Right atrium auricular region (tissue), 2 donors: ENCODE results near the gene MAPKAPK3. TPM values are rescaled to one million over a fixed set of nuclear protein-coding genes. Genes with fewer than 3 reads are reported as not detected.

Experiments
- DNase-seq: peaks from one replicate; pipeline ENCODE4 v3.0.0-alpha.2; 2019; ENCODE audit warnings: low spot score
- H3K27ac ChIP-seq, 2 donors: fragments of 200-600 bp; sonication (generic); 1 replicate in 1 of 2; 2 replicates in 1 of 2; pipeline ENCODE4 v1.5.1; 2016 to 2019
- H3K27me3 ChIP-seq, 2 donors: fragments of 200-600 bp; sonication (generic); one replicate each; pipeline versions ENCODE4 v1.5.1 to v1.6.0; 2017 to 2019
- H3K36me3 ChIP-seq: fragments of 200-600 bp; sonication (generic); one replicate; pipeline ENCODE4 v1.5.1; 2016
- H3K4me1 ChIP-seq, 2 donors: fragments of 200-600 bp; sonication (generic); one replicate each; pipeline versions ENCODE4 v1.5.1 to v1.6.0; 2017 to 2019
- H3K4me3 ChIP-seq, 2 donors: fragments of 200-600 bp; sonication (generic); 1 replicate in 1 of 2; 2 replicates in 1 of 2; pipeline ENCODE4 v1.5.1; 2017 to 2019; ENCODE audit warnings: mild to moderate bottlenecking in 1 of 2, moderate library complexity in 1 of 2
- H3K9me3 ChIP-seq, 2 donors: fragments of 200-600 bp; sonication (generic); one replicate each; pipeline ENCODE4 v1.5.1; 2019
- total RNA-seq, 2 donors: library from RNA; depleted of rRNA; stranded (reverse); fragments of >200 nt; gene quantifications; one replicate each; pipeline ENCODE4 v1.1.0, GENCODE V29; 2016
- TF ChIP-seq, protein P1 (sequence below), 2 donors: fragments of 200-600 bp; sonication (generic); IDR thresholded peaks; one replicate each; pipeline ENCODE4 v1.5.1; 2019; ENCODE audit warnings: antibody characterized with exemption in 2 of 2

The MAPKAPK3 gene
- total RNA-seq, 2 donors from 2014 or later, result 148 to 187 TPM

DNA sequence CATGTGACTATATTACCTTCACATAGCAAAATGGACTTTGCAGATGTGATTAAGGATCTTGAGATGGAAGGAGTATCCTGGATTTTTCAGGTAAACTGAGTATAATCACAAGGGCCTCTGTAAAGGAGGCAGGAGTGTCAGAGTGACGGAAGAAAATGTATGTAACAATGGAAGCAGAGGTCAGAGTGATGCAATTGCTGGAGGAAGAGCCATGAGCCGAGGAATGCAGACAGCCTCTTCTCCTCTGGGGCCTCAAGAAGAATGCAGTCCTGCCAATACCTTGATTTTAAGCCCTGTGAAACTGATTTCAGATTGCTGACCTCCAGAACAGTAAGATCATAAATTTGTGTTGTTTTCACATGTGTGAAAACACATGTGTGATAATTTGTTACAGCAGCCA is 32.6 kb upstream of the MAPKAPK3 start:
- DNase-seq, result no peak
- H3K36me3 ChIP-seq, result no peaks in the 10 kb centered on the region
- peaks cover 0 to 58% of the 10 kb centered on the region in 2 donors for H3K4me1 ChIP-seq
- peak overlapping the region; percentile 82 to 96 for H3K27ac ChIP-seq
- H3K4me3 ChIP-seq, result no peak overlapping the region
- H3K27me3 ChIP-seq, result no peaks in the 10 kb centered on the region
- TF ChIP-seq, protein P1, sequence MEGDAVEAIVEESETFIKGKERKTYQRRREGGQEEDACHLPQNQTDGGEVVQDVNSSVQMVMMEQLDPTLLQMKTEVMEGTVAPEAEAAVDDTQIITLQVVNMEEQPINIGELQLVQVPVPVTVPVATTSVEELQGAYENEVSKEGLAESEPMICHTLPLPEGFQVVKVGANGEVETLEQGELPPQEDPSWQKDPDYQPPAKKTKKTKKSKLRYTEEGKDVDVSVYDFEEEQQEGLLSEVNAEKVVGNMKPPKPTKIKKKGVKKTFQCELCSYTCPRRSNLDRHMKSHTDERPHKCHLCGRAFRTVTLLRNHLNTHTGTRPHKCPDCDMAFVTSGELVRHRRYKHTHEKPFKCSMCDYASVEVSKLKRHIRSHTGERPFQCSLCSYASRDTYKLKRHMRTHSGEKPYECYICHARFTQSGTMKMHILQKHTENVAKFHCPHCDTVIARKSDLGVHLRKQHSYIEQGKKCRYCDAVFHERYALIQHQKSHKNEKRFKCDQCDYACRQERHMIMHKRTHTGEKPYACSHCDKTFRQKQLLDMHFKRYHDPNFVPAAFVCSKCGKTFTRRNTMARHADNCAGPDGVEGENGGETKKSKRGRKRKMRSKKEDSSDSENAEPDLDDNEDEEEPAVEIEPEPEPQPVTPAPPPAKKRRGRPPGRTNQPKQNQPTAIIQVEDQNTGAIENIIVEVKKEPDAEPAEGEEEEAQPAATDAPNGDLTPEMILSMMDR (IDR thresholded peaks at IDR 0.05), result no peak
- H3K9me3 ChIP-seq, result no peaks in the 10 kb centered on the region

DNA sequence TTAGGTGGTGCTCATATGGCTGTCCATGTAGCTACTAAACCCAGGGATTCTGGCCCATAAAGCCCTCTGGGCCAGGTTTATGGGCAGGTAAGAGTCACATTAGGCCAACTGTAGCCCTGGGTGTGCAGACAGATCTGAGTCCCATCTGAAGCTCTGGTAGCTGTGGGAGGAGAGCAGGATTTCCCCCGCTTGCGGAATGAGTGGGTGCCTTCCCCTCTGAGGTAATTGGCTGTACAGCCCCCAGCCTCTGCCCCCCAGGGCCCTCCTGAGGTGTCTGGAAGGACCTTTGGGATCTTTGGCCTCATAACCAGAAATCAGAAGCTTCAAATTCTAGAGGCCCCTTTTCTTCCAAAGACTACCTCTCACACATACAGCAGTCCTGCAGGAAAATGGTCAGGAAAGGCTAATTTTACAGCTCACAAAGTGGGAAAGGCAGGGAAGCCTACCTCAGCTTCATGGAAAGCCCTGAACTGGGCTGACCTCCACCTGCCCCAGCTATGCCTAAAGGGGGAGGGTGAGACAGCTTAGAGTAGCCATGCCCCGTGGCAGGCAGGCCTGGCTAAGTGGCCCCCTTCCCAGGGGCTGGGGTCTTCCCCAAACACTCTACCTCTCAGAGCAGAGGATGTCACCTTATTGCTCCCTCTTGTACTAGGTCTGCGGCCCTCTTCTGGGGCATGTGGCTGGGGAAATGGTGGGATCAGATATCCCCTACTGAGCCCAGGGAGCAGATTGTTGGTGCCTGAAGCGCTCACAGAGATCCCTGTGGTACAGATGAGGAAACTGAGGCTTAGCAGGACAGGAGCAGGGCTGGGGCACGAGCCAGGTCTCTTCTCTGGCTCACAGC is 30.8 kb upstream of the MAPKAPK3 start:
- Histone ChIP-seq H3K4me3 (no peak overlapping the region), H3K27me3 (no peaks in the 10 kb centered on the region), H3K27ac (peak overlapping the region in 1 of 2 donors; percentile 82), H3K4me1 (peaks cover 0 to 65% of the 10 kb centered on the region in 2 donors), H3K36me3 (no peaks in the 10 kb centered on the region), H3K9me3 (no peaks in the 10 kb centered on the region)
- TF ChIP-seq, protein P1 (IDR thresholded peaks at IDR 0.05), result no peak
- no peak for DNase-seq

- peak overlapping the region; percentile 60 to 82 for H3K27ac ChIP-seq
- DNase-seq, result no peak
- H3K36me3 ChIP-seq, result no peaks in the 10 kb centered on the region
- no peaks in the 10 kb centered on the region for H3K27me3 ChIP-seq
- peaks cover 0 to 63% of the 10 kb centered on the region in 2 donors for H3K4me1 ChIP-seq
- no peaks in the 10 kb centered on the region for H3K9me3 ChIP-seq
- no peak overlapping the region for H3K4me3 ChIP-seq
- TF ChIP-seq, protein P1 (IDR thresholded peaks at IDR 0.05), result no peak
Measured at GRCh38 chr3:50586763-50587070, 30.2 kb upstream of the MAPKAPK3 start.

- no peak overlapping the region for H3K4me3 ChIP-seq
- no peaks in the 10 kb centered on the region for H3K9me3 ChIP-seq
- peak overlapping the region; percentile 60 to 82 for H3K27ac ChIP-seq
- no peaks in the 10 kb centered on the region for H3K27me3 ChIP-seq
- H3K4me1 ChIP-seq, result peaks cover 0 to 62% of the 10 kb centered on the region in 2 donors
- TF ChIP-seq, protein P1 (IDR thresholded peaks at IDR 0.05), result no peak
- no peak for DNase-seq
- no peaks in the 10 kb centered on the region for H3K36me3 ChIP-seq
Measured at GRCh38 chr3:50587373-50587772, 29.6 kb upstream of the MAPKAPK3 start.

DNA sequence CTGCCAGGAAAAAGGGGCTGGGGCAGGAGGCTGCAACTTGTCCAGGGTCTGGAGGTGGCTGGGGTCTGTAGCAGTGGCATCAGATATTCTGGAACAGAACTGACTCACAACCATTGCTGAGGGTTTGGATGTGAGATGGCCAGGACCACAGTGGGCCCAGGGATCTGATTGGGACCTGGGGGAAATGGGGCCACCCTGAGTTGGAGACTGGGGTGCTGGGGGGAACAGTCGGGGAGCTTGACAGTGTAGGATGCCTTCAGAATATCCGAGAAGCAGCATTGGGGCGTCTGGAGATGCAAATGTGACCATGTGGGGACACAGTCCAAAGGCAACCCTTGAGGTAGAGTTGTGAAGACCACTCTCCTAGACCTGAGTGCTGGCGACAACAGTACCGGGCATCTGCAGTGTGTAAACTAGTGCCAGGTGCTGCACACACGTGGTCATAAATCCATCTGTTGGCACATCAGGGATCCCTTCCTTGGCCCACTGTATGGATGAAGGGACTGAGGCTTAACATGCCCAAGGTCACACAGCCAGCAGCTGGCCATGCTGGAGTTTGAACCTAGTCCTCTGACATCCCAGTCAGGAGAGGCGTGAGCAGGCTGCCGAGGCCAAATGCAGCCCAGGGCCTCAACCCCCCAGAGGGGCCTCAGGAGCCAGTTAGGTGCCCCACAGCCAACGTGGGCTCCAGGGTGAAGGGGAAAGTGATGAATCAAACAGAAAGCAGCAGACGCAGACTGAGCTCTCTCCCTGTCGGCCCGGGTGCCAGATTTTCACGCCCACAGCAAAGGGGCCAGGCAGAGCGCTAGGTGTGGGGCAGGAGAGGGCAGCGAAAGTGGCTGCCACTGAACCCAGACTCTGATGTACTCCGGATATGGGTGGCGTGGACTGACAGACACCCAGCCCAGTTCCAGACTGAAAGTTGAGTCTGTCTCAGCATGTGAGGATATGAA is 28.9 kb upstream of the MAPKAPK3 start:
- Histone ChIP-seq H3K4me3 (no peak overlapping the region), H3K4me1 (peaks cover 0 to 62% of the 10 kb centered on the region in 2 donors), H3K36me3 (no peaks in the 10 kb centered on the region), H3K27me3 (no peaks in the 10 kb centered on the region), H3K27ac (peak overlapping the region; percentile 60 to 82), H3K9me3 (no peaks in the 10 kb centered on the region)
- DNase-seq, result no peak
- TF ChIP-seq, protein P1 (IDR thresholded peaks at IDR 0.05), result no peak
